Lung (tissue), 12 donors: ENCODE measurements around the gene ARHGEF17. TPM values are rescaled to one million over a fixed set of nuclear protein-coding genes. Genes with fewer than 3 reads are reported as not detected.

Source experiments
- ATAC-seq: fragments of 200-7000 bp; cut with Tn5 transposase; one replicate; pipeline ENCODE4 v1.9.1; 2020; ENCODE audit warnings: moderate number of reproducible peaks; ENCODE audit not compliant: insufficient read depth, low FRiP score
- DNase-seq, 3 donors: peaks; one replicate each; pipeline ENCODE4 v3.0.0-alpha.2; 2013 to 2017
- H3K27ac ChIP-seq, 2 donors: one replicate each; pipeline ENCODE4 v1.5.1; 2013; ENCODE audit warnings: mild to moderate bottlenecking in 2 of 2, moderate library complexity in 2 of 2, control low read depth in 1 of 2, inconsistent platforms in 1 of 2, low read depth in 1 of 2, low read length in 1 of 2
- H3K27me3 ChIP-seq, 3 donors: one replicate each; pipeline ENCODE4 v1.5.1; 2013; ENCODE audit warnings: low read length in 2 of 3; ENCODE audit not compliant: control insufficient read depth in 3 of 3, insufficient read depth in 3 of 3
- H3K36me3 ChIP-seq, 4 donors: one replicate each; pipeline ENCODE4 v1.5.1; 2013; ENCODE audit warnings: low read length in 4 of 4, mild to moderate bottlenecking in 1 of 4, moderate library complexity in 1 of 4; ENCODE audit not compliant: control insufficient read depth in 4 of 4, insufficient read depth in 4 of 4
- H3K4me1 ChIP-seq, 5 donors: one replicate each; pipeline ENCODE4 v1.5.1; 2013; ENCODE audit warnings: low read length in 5 of 5, mild to moderate bottlenecking in 2 of 5, moderate library complexity in 1 of 5; ENCODE audit not compliant: control insufficient read depth in 5 of 5, insufficient read depth in 5 of 5
- H3K4me3 ChIP-seq: one replicate; pipeline ENCODE4 v1.5.1; 2013; ENCODE audit warnings: mild to moderate bottlenecking, control low read depth, moderate library complexity
- H3K9ac ChIP-seq, 2 donors: one replicate each; pipeline ENCODE4 v1.5.1; 2013; ENCODE audit warnings: low read length in 2 of 2, control low read depth in 1 of 2; ENCODE audit not compliant: insufficient read depth in 1 of 2
- H3K9me3 ChIP-seq, 4 donors: one replicate each; pipeline ENCODE4 v1.5.1; 2013; ENCODE audit warnings: low read length in 3 of 4, mild to moderate bottlenecking in 1 of 4, moderate library complexity in 1 of 4; ENCODE audit not compliant: control insufficient read depth in 4 of 4, insufficient read depth in 3 of 4
- WGBS, 2 donors: extraction: QIAGEN DNeasy Blood & Tissue Kit; methylation state at CpG; one replicate each; pipeline ENCODE4 v1.1.7; 2013; 5-methylcytosine and 5-hydroxymethylcytosine counted together
- polyA plus RNA-seq, 2 donors: library from polyadenylated mRNA; stranded (reverse); fragments of 200-250 nt; gene quantifications; one replicate each; pipeline ENCODE4 v1.2.1, GENCODE V29; 2013
- total RNA-seq, 2 donors: library from RNA; depleted of rRNA in 1 of 2; stranded (reverse); fragments of >200 nt in 1 of 2; gene quantifications; one replicate each; pipeline ENCODE4 v1.2.1, GENCODE V29; 2014 to 2021
- TF ChIP-seq, protein P1 (sequence below): IDR thresholded peaks from 2 replicates; pipeline ENCODE4 v1.5.1; 2012; ENCODE audit warnings: mild to moderate bottlenecking; ENCODE audit errors: control extremely low read depth, extremely low read depth
- donor health status: control.
- donor health status: control.
- donor health status: Bipolar disorder and iron deficiency.
- donor health status: healthy.
- donor health status: DM: yes; HTN: yes; CAD: no.

ARHGEF17 gene
- total and polyA plus RNA-seq, 4 donors, result 27.9 to 74.6 (median 53.5) TPM

DNA sequence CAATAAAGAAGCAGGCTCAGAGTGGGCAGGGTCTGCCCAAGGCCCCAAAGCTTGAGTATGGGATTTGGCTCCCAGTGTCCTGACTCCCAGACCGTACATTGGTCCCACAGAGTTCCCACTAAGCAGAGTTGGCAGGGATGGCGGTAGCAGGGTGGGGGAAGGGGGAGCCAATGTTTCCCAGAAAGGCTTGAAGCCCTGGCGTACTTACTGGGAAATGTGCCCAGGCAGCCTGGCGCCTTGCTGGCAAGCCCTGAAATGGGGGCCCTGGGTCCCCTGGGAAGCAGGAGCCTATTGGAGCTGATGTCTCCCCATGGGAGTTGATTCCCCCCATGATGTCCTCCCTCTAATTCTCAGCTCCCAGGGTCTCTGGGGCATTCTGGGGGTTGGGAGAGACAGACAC lies 9.3 kb downstream of the ARHGEF17 start:
- peaks cover 34 to 90% (median 61%) of the 10 kb centered on the region in 5 donors for H3K4me1 ChIP-seq

DNA sequence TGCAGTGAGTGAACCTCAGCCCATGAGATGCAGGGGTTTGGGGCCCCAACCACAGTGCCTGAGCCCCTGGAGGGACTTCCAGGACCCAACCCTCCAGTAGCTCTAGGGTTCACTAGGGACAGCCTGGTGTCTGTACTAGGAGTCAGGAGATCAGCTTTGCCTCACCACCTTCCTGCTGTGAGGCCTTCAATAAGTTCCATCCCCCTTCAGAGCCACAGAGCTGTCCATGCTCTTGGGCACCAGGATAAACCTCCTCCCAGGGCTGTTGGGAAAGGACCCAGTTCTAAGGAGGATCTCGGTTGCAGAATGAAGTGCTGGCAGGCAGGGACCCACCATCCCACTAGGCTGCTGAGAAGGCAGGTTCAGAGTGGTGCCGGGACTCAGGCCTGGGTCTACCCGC lies 9.7 kb downstream of the ARHGEF17 start:
- TF ChIP-seq, protein P1, sequence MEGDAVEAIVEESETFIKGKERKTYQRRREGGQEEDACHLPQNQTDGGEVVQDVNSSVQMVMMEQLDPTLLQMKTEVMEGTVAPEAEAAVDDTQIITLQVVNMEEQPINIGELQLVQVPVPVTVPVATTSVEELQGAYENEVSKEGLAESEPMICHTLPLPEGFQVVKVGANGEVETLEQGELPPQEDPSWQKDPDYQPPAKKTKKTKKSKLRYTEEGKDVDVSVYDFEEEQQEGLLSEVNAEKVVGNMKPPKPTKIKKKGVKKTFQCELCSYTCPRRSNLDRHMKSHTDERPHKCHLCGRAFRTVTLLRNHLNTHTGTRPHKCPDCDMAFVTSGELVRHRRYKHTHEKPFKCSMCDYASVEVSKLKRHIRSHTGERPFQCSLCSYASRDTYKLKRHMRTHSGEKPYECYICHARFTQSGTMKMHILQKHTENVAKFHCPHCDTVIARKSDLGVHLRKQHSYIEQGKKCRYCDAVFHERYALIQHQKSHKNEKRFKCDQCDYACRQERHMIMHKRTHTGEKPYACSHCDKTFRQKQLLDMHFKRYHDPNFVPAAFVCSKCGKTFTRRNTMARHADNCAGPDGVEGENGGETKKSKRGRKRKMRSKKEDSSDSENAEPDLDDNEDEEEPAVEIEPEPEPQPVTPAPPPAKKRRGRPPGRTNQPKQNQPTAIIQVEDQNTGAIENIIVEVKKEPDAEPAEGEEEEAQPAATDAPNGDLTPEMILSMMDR, result no peak
- peak overlapping the region; percentile 73 to 88 for H3K27ac ChIP-seq
- no peak overlapping the region for H3K4me3 ChIP-seq
- ATAC-seq, result no peak
- H3K4me1 ChIP-seq, result peaks cover 33 to 90% (median 65%) of the 10 kb centered on the region in 5 donors
- H3K27me3 ChIP-seq, result no peaks in the 10 kb centered on the region
- 71 to 75% methylated on average over 3 of the region's 3 CpGs for WGBS, 2 donors
- DNase-seq, result no peak
- no peaks in the 10 kb centered on the region for H3K9me3 ChIP-seq
- no peak overlapping the region for H3K9ac ChIP-seq
- peaks cover 0 to 6% (median 0%) of the 10 kb centered on the region in 4 donors for H3K36me3 ChIP-seq

More for the DNA sequence above, 9.3 kb downstream of the ARHGEF17 start:
- DNase-seq, result peak; percentile 64 to 80 (median 76)
- Histone ChIP-seq H3K9ac (no peak overlapping the region), H3K4me3 (no peak overlapping the region), H3K9me3 (no peaks in the 10 kb centered on the region), H3K36me3 (peaks cover 0 to 6% (median 0%) of the 10 kb centered on the region in 4 donors), H3K27ac (peak overlapping the region; percentile 73 to 88), H3K27me3 (no peaks in the 10 kb centered on the region)
- no peak for ATAC-seq
- TF ChIP-seq, protein P1, result no peak
- 48 to 66% methylated on average over 4 of the region's 4 CpGs for WGBS, 2 donors

DNA sequence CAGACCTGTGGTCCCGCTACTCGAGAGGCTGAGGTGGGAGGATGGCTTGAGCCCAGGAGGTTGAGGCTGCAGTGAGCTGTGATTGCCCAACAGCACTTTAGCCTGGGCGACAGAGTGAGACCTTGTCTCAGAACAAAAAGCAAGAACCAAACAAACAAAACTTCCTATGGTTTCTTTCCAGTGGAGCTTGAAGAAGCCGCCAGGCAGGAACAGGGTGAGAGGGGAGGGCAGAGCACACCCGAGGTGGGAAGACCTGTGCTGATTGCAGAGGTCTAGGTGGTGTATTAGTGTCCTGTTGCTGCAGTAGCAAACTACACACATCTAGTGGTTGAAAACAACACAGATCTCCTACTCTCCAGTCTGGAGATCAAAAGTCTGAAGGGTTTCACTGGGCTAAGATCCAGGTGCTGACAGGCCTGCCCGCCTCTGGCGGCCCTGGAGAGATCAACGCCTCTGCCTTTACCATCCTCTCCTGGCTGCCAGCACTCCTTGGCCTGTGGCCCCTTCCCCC lies 10.5 kb downstream of the ARHGEF17 start:
- TF ChIP-seq, protein P1, result no peak
- no peak for DNase-seq
- WGBS, 2 donors, result 46 to 62% methylated on average over 8 of the region's 8 CpGs
- Histone ChIP-seq H3K4me1 (peaks cover 37 to 90% (median 72%) of the 10 kb centered on the region in 5 donors), H3K9me3 (no peaks in the 10 kb centered on the region), H3K9ac (no peak overlapping the region), H3K36me3 (peaks cover 0 to 6% (median 0%) of the 10 kb centered on the region in 4 donors), H3K27me3 (no peaks in the 10 kb centered on the region), H3K4me3 (no peak overlapping the region), H3K27ac (peak overlapping the region; percentile 73 to 88)
- no peak for ATAC-seq
